ENCODE measurements around the gene PLXNC1.

The PLXNC1 gene

GRCh38 chr12:94353130-94353529, 204.8 kb downstream of the PLXNC1 start:
- Histone ChIP-seq H3K4me3 (replicated peaks; ENCODE audit: insufficient read depth, low read length) (no peak overlapping the region), H3K27me3 (ENCODE audit: insufficient read depth, poor library complexity, severe bottlenecking) (no peaks in the 10 kb centered on the region), H3K27ac (replicated peaks) (no peak overlapping the region)
- no peak for DNase-seq (ENCODE audit: low read depth in 1 of 2, low spot score in 1 of 2)
- TF ChIP-seq GABPA (IDR thresholded peaks at IDR 0.05; ENCODE audit: low read depth) (no peak), SPI1 (IDR thresholded peaks at IDR 0.05; ENCODE audit: borderline replicate concordance, low read depth) (no peak), POLR2AphosphoS5 (IDR thresholded peaks at IDR 0.05; ENCODE audit: low read depth) (no peak), CTCF (IDR thresholded peaks at IDR 0.05; ENCODE audit: insufficient read depth, low read length) (no peak), REST (IDR thresholded peaks at IDR 0.05; ENCODE audit: insufficient replicate concordance, low read depth) (no peak)

Data from HL-60 (cell line).